Kidney tubule cell (primary cell): Measurements from ENCODE around the gene TUBB4B.

Source experiments
- DNase-seq: peaks from one replicate; pipeline ENCODE4 v3.0.0-alpha.2; 2018; ENCODE audit warnings: low spot score

Gene TUBB4B

GRCh38 chr9:137212520-137212919, 28.6 kb upstream of the TUBB4B start:
- DNase-seq, result no peak

GRCh38 chr9:137213160-137214060, 27.7 kb upstream of the TUBB4B start:
- no peak for DNase-seq

- DNase-seq, result no peak
Measured at GRCh38 chr9:137214620-137215019, 26.5 kb upstream of the TUBB4B start.

GRCh38 chr9:137215196-137215986, 25.7 kb upstream of the TUBB4B start:
- no peak for DNase-seq

GRCh38 chr9:137216188-137216965, 24.7 kb upstream of the TUBB4B start:
- DNase-seq, result no peak

GRCh38 chr9:137217276-137218211, 23.5 kb upstream of the TUBB4B start:
- DNase-seq, result peak; percentile 75

GRCh38 chr9:137218212-137218753, 22.8 kb upstream of the TUBB4B start:
- DNase-seq, result no peak

GRCh38 chr9:137218754-137219271, 22.3 kb upstream of the TUBB4B start:
- peak; percentile 47 for DNase-seq

GRCh38 chr9:137219757-137220316, 21.2 kb upstream of the TUBB4B start:
- no peak for DNase-seq

GRCh38 chr9:137220317-137221094, 20.6 kb upstream of the TUBB4B start:
- DNase-seq, result no peak

- no peak for DNase-seq
Measured at GRCh38 chr9:137221095-137221505, 20.0 kb upstream of the TUBB4B start.

GRCh38 chr9:137221506-137222111, 19.5 kb upstream of the TUBB4B start:
- no peak for DNase-seq

GRCh38 chr9:137222190-137223077, 18.7 kb upstream of the TUBB4B start, which contains the start of gene RNF208:
Gene RNF208, minus strand, starts transcription at chr9:137222240. Its CDS starts 1,028 bp downstream, at chr9:137221212.
- DNase-seq, result no peak

GRCh38 chr9:137223078-137223970, 17.8 kb upstream of the TUBB4B start:
- DNase-seq, result peak; percentile 99

- no peak for DNase-seq
Measured at GRCh38 chr9:137224830-137225694, 16.0 kb upstream of the TUBB4B start, which contains the start of gene CYSRT1. Gene CYSRT1, plus strand, starts transcription at chr9:137225174. Its CDS starts 448 bp downstream, at chr9:137225622.
